Skeletal muscle tissue (tissue), 5 donors: ENCODE results near the gene TEX264. TPM values are rescaled to one million over a fixed set of nuclear protein-coding genes. Genes with fewer than 3 reads are reported as not detected.
"Not testable (repeated sequence)": the region's sequence is repeated elsewhere in the genome, so short reads cannot be mapped to it uniquely, and the experiment has no call there.

Source experiments
- H3K27ac ChIP-seq: one replicate; pipeline ENCODE4 v1.7.0; 2013; ENCODE audit warnings: mild to moderate bottlenecking, low read depth, low read length, inconsistent platforms
- H3K27me3 ChIP-seq, 3 donors: one replicate each; pipeline ENCODE4 v1.7.0; 2013; ENCODE audit warnings: low read length in 3 of 3; ENCODE audit not compliant: control insufficient read depth in 3 of 3, insufficient read depth in 3 of 3
- H3K36me3 ChIP-seq, 3 donors: one replicate each; pipeline ENCODE4 v1.7.0; 2013; ENCODE audit warnings: low read length in 3 of 3; ENCODE audit not compliant: control insufficient read depth in 3 of 3, insufficient read depth in 3 of 3
- H3K4me1 ChIP-seq, 3 donors: one replicate each; pipeline ENCODE4 v1.7.0; 2013; ENCODE audit warnings: low read length in 3 of 3, mild to moderate bottlenecking in 3 of 3; ENCODE audit not compliant: control insufficient read depth in 3 of 3, insufficient read depth in 3 of 3
- H3K4me3 ChIP-seq, 3 donors: one replicate each; pipeline ENCODE4 v1.7.0; 2013; ENCODE audit warnings: low read length in 3 of 3
- H3K9ac ChIP-seq, 3 donors: one replicate each; pipeline ENCODE4 v1.7.0; 2013; ENCODE audit warnings: low read length in 3 of 3, mild to moderate bottlenecking in 3 of 3, moderate library complexity in 2 of 3, low read depth in 1 of 3
- H3K9me3 ChIP-seq, 3 donors: one replicate each; pipeline ENCODE4 v1.7.0; 2013; ENCODE audit warnings: low read length in 3 of 3; ENCODE audit not compliant: control insufficient read depth in 3 of 3
- small RNA-seq: library from RNA; depleted of rRNA; stranded (forward); fragments of <200 nt; gene quantifications from one replicate; pipeline ENCODE3, GENCODE V24; 2014
- total RNA-seq: library from RNA; depleted of rRNA; stranded (reverse); fragments of >200 nt; gene quantifications from one replicate; pipeline ENCODE4 v1.2.3, GENCODE V29; 2014
- donor health status: Osteomylitis.

TEX264 gene
- total RNA-seq, 1 donor from 2014 or later = 22.4 TPM

GRCh38 chr3:51735950-51736349 is 64.9 kb downstream of the TEX264 start:
- H3K4me3 ChIP-seq = no peak overlapping the region

DNA sequence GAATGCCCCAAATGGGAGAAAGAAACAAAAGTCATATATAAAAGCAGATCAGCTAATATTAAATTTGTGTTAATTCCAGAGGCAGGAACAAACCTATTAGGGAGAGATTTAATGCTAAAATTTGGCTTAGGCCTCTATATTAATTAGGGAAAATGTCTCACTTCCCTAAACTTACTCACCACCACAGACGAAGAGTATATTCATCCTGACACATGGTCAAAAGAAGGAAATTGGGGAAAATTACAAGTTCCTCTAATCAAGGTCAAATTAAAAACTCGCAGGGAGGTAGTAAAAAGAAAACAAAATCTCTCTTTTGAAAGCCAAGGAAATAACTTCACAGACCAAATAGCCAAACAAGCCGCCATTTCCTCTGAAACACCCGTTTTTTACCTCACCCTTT is 68.1 kb downstream of the TEX264 start:
- Histone ChIP-seq H3K36me3 (no peaks in the 10 kb centered on the region), H3K27me3 (peaks cover 0 to 3% (median 0%) of the 10 kb centered on the region in 3 donors), H3K27ac (no peak overlapping the region), H3K4me1 (no peaks in the 10 kb centered on the region), H3K4me3 (no peak overlapping the region), H3K9ac (no peak overlapping the region), H3K9me3 (no peaks in the 10 kb centered on the region)

More at GRCh38 chr3:51735950-51736349, 64.9 kb downstream of the TEX264 start:
- H3K36me3 ChIP-seq = no peaks in the 10 kb centered on the region
- H3K9me3 ChIP-seq = no peaks in the 10 kb centered on the region
- no peaks in the 10 kb centered on the region for H3K4me1 ChIP-seq
- peaks cover 0 to 3% (median 3%) of the 10 kb centered on the region in 3 donors for H3K27me3 ChIP-seq
- no peak overlapping the region for H3K9ac ChIP-seq
- no peak overlapping the region for H3K27ac ChIP-seq

- not testable (repeated sequence) for H3K27ac ChIP-seq, H3K36me3 ChIP-seq, H3K9me3 ChIP-seq, H3K27me3 ChIP-seq, H3K4me1 ChIP-seq, H3K9ac ChIP-seq, H3K4me3 ChIP-seq
Observed at GRCh38 chr3:51742320-51742719, 71.3 kb downstream of the TEX264 start.

GRCh38 chr3:51742978-51743377 is 71.9 kb downstream of the TEX264 start:
- H3K4me1 ChIP-seq, H3K27ac ChIP-seq: not testable (repeated sequence)

DNA sequence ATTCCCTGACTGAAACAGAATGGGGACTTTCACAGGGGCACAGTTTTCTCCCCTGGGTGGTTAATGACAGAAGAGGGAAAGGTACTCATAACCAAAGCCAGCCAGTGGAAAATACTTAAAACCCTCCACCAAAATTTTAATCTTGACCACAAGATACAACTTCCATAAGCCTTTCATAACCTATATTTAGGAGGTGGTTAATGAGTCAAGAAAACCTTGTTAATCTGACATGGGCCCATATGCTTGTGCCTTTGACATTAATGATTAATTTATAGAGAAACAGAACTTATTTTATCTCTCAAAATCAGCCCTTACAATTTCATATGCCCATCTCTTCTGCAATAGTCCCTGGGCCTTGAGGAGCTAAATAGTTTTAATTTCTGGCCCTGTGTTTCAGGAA is 76.8 kb downstream of the TEX264 start:
- H3K36me3 ChIP-seq = no peaks in the 10 kb centered on the region
- no peaks in the 10 kb centered on the region for H3K27me3 ChIP-seq
- no peak overlapping the region for H3K4me3 ChIP-seq
- H3K9me3 ChIP-seq = no peaks in the 10 kb centered on the region
- no peak overlapping the region for H3K9ac ChIP-seq
- no peaks in the 10 kb centered on the region for H3K4me1 ChIP-seq
- H3K27ac ChIP-seq = no peak overlapping the region

More at GRCh38 chr3:51742978-51743377, 71.9 kb downstream of the TEX264 start:
- not testable (repeated sequence) for H3K9ac ChIP-seq, H3K9me3 ChIP-seq, H3K36me3 ChIP-seq, H3K27me3 ChIP-seq, H3K4me3 ChIP-seq

DNA sequence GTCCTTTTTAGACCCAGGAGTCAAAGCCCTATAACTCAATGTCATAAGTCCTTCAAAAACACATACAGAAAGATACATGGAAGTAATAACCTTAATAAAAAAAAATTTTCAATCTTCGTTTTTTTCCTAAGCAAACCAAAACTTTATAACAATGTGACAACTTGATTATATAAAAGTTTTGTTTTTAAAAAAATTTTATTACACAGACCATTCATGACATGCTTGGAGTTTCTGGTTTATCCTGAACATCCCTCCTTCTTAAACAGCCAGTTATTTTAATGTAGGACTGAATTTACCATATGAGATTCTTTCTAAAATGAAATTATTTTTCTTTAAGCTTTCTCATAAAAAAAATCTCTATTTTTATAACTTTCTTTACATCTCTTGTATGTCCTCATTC is 77.3 kb downstream of the TEX264 start:
- H3K9me3 ChIP-seq = no peaks in the 10 kb centered on the region
- no peaks in the 10 kb centered on the region for H3K4me1 ChIP-seq
- no peaks in the 10 kb centered on the region for H3K27me3 ChIP-seq
- H3K36me3 ChIP-seq = no peaks in the 10 kb centered on the region
- no peak overlapping the region for H3K27ac ChIP-seq
- H3K9ac ChIP-seq = no peak overlapping the region
- H3K4me3 ChIP-seq = no peak overlapping the region

DNA sequence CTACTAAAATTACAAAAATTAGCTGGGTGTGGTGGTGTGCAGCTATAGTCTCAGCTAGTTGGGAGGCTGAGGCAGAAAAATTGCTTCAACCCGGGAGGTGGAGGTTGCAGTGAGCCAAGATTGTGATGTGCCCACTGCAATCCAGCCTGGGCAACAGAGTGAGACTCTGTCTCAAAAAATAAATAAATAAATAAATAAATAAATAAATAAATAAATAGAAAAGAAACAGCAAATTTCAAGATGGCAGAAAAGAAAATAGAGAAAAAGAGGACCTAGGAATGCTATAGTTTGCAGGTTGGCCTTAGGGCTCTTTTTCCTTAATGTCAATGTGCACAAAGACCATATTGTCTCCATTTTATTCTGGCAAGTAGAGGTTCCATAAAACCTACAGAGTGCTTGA is 79.8 kb downstream of the TEX264 start:
- no peak overlapping the region for H3K27ac ChIP-seq
- H3K9me3 ChIP-seq = no peaks in the 10 kb centered on the region
- no peaks in the 10 kb centered on the region for H3K4me1 ChIP-seq
- H3K4me3 ChIP-seq = no peak overlapping the region
- H3K36me3 ChIP-seq = no peaks in the 10 kb centered on the region
- no peaks in the 10 kb centered on the region for H3K27me3 ChIP-seq
- H3K9ac ChIP-seq = no peak overlapping the region

GRCh38 chr3:51751287-51751686 is 80.2 kb downstream of the TEX264 start:
- Histone ChIP-seq H3K4me1 (no peaks in the 10 kb centered on the region), H3K4me3 (no peak overlapping the region), H3K9ac (no peak overlapping the region)

More at GRCh38 chr3:51751287-51751686, 80.2 kb downstream of the TEX264 start:
- H3K27ac ChIP-seq = no peak overlapping the region
- H3K27me3 ChIP-seq = no peaks in the 10 kb centered on the region
- no peaks in the 10 kb centered on the region for H3K36me3 ChIP-seq
- H3K9me3 ChIP-seq = no peaks in the 10 kb centered on the region

Small RNA genes within 50 kb of the gene (small RNA-seq; reads per million reads assigned to genes)
- gene RNA5SP132 = 36.8 reads per million, percentile 95 among the genes with 10 or more reads in this experiment

Other genes with a start within 250 kb of the TEX264 start
- 15.1 TPM for gene DCAF1, start 171.2 kb upstream of the TEX264 start, total RNA-seq
- 18.3 TPM for gene RAD54L2, start 132.5 kb upstream of the TEX264 start, total RNA-seq
- gene GRM2, start 35.8 kb downstream of the TEX264 start, total RNA-seq = not detected
- not detected for gene IQCF6, start 108.0 kb downstream of the TEX264 start, total RNA-seq
- not detected for gene IQCF2, start 190.4 kb downstream of the TEX264 start, total RNA-seq
- not detected for gene IQCF5, start 204.3 kb downstream of the TEX264 start, total RNA-seq
- gene IQCF1, start 232.1 kb downstream of the TEX264 start, total RNA-seq = not detected